Hippocampal formation (tissue), 2 donors: ENCODE results near the gene JMJD1C.

ENCODE experiments used
- DNase-seq, 2 donors: peaks; one replicate each; lab custom pipeline; 2025; lab: John Stamatoyannopoulos, UW

JMJD1C gene

GRCh38 chr10:63224241-63224640 lies 241.5 kb downstream of the JMJD1C start:
- no peak for DNase-seq

- no peak for DNase-seq
Observed at GRCh38 chr10:63221950-63222349, 243.8 kb downstream of the JMJD1C start.

- DNase-seq = no peak
Observed at GRCh38 chr10:63219749-63220148, 246.0 kb downstream of the JMJD1C start.

GRCh38 chr10:63217120-63217605 lies 248.6 kb downstream of the JMJD1C start:
- peak in 1 of 2 donors; percentile 83 for DNase-seq

- DNase-seq = no peak
Observed at GRCh38 chr10:63214571-63214970, 251.2 kb downstream of the JMJD1C start.

GRCh38 chr10:63213489-63213888 lies 252.3 kb downstream of the JMJD1C start:
- DNase-seq = no peak

GRCh38 chr10:63210611-63211196 lies 255.1 kb downstream of the JMJD1C start:
- no peak for DNase-seq

- DNase-seq = no peak
Observed at GRCh38 chr10:63209705-63210104, 256.1 kb downstream of the JMJD1C start.

GRCh38 chr10:63208986-63209385 lies 256.8 kb downstream of the JMJD1C start:
- DNase-seq = no peak

GRCh38 chr10:63206997-63207811 lies 258.6 kb downstream of the JMJD1C start:
- peak; percentile 19 to 92 for DNase-seq

- no peak for DNase-seq
Observed at GRCh38 chr10:63206576-63206975, 259.2 kb downstream of the JMJD1C start.

- DNase-seq = no peak
Observed at GRCh38 chr10:63205421-63205820, 260.4 kb downstream of the JMJD1C start.

GRCh38 chr10:63204667-63205391 lies 260.9 kb downstream of the JMJD1C start:
- no peak for DNase-seq

- no peak for DNase-seq
Observed at GRCh38 chr10:63201118-63201517, 264.7 kb downstream of the JMJD1C start.

- DNase-seq = no peak
Observed at GRCh38 chr10:63200431-63200830, 265.3 kb downstream of the JMJD1C start.

GRCh38 chr10:63199716-63200115 lies 266.1 kb downstream of the JMJD1C start:
- DNase-seq = no peak

GRCh38 chr10:63197344-63198092 lies 268.3 kb downstream of the JMJD1C start:
- DNase-seq = no peak

GRCh38 chr10:63192826-63193225 lies 273.0 kb downstream of the JMJD1C start:
- no peak for DNase-seq

GRCh38 chr10:63175534-63175933 lies 290.2 kb downstream of the JMJD1C start:
- DNase-seq = no peak

GRCh38 chr10:63173468-63174232 lies 292.1 kb downstream of the JMJD1C start:
- DNase-seq = peak in 1 of 2 donors; percentile 6

GRCh38 chr10:63171926-63172325 lies 293.9 kb downstream of the JMJD1C start:
- no peak for DNase-seq
